ENCODE measurements around the gene RNF166. TPM values are rescaled to one million over a fixed set of nuclear protein-coding genes. Genes with fewer than 3 reads are reported as not detected.

Gene RNF166
- total RNA-seq, 1 experiment from 2014 or later, result 26.5 TPM

DNA sequence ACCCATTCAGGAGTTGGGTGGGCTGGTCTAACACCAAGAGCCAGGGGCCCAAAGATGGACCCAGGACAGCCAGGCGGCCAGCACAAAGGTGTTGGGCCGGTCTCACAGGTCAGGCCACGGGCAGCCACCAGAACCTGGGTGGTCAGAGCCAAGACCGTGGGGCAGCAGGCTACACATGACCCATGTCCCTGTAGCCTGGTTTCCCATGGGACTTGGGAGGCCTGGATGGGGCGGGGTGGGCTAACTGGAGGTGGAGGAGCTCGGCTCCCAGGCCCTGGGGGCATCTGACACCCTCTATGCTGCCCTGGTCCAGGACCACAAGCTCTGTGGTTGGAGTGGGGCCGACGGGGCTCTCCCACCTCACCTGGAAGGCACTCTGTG, 17.3 kb upstream of the RNF166 start:
- Histone ChIP-seq H3K23ac (ENCODE audit: insufficient read length, low read depth, low read length) (no peak overlapping the region), H2AK5ac (ENCODE audit: insufficient read length, low read length) (no peak overlapping the region), H3K56ac (ENCODE audit: insufficient read length, low read depth, low read length) (no peak overlapping the region), H3K4me2 (ENCODE audit: insufficient read depth, insufficient read length, low read length) (no peak overlapping the region), H4K20me1 (ENCODE audit: control insufficient read depth, insufficient read depth, insufficient read length) (no peaks in the 10 kb centered on the region), H4K5ac (ENCODE audit: insufficient read length, low read depth, low read length) (no peak overlapping the region), H2AFZ (ENCODE audit: low read length) (no peak overlapping the region), H2BK12ac (ENCODE audit: insufficient read length, low read depth, low read length) (no peak overlapping the region), H3K27ac (ENCODE audit: insufficient read length, low read depth, low read length) (no peak overlapping the region), H3K4ac (ENCODE audit: low read depth, low read length) (no peak overlapping the region), H2BK15ac (ENCODE audit: low read depth, low read length) (no peak overlapping the region), H3T11ph (ENCODE audit: low read length) (no peak overlapping the region), H2BK5ac (ENCODE audit: insufficient read length, low read length) (no peak overlapping the region), H4K91ac (ENCODE audit: insufficient read length, low read depth, low read length) (no peak overlapping the region), H3K18ac (ENCODE audit: insufficient read length, low read depth, low read length) (no peak overlapping the region), H2BK120ac (ENCODE audit: low read depth, low read length, poor library complexity, severe bottlenecking) (no peak overlapping the region), H3K9ac (ENCODE audit: extremely low read depth, insufficient read length, low read length) (no peak overlapping the region), H3K23me2 (ENCODE audit: insufficient read length, low read depth, low read length, poor library complexity, severe bottlenecking) (no peaks in the 10 kb centered on the region), H3K4me1 (ENCODE audit: insufficient read depth, low read length) (no peaks in the 10 kb centered on the region), H3K14ac (ENCODE audit: insufficient read depth, low read length) (no peak overlapping the region), H3K79me1 (ENCODE audit: insufficient read depth, low read depth, low read length, poor library complexity, severe bottlenecking) (no peaks in the 10 kb centered on the region), H3K79me2 (ENCODE audit: insufficient read depth, low read length) (no peaks in the 10 kb centered on the region), H3K9me3 (ENCODE audit: control insufficient read depth, low read depth, low read length) (no peaks in the 10 kb centered on the region), H2BK20ac (ENCODE audit: low read depth, low read length, poor library complexity, severe bottlenecking) (no peak overlapping the region), H4K8ac (replicated peaks; ENCODE audit: insufficient read length, low read depth, low read length) (no peak overlapping the region), H3K27me3 (ENCODE audit: insufficient read depth, low read length) (no peaks in the 10 kb centered on the region)
- WGBS (ENCODE audit: extremely low coverage, insufficient read length, low lambda C conversion rate), result no CpG with 5 or more reads among the region's 8 CpGs
- DNase-seq, result no peak
- Mint-ChIP-seq H3K9me3 (no peaks in the 10 kb centered on the region), H3K4me1 (no peaks in the 10 kb centered on the region), H3K4me3 (no peak overlapping the region), H3K27me3 (ENCODE audit: low read depth) (no peaks in the 10 kb centered on the region; the same call in 1 of the 2 replicates), H3K36me3 (ENCODE audit: insufficient read depth in 1 of 3, low read depth in 3 of 3) (peaks cover 10 to 29% (median 27%) of the 10 kb centered on the region in 3 experiments; a peak in 6 of 7 replicates), H3K27ac (peak overlapping the region in 2 of 3 experiments; percentile 14 to 18; a peak in 1 of 7 replicates)
- TF ChIP-seq, protein P1, sequence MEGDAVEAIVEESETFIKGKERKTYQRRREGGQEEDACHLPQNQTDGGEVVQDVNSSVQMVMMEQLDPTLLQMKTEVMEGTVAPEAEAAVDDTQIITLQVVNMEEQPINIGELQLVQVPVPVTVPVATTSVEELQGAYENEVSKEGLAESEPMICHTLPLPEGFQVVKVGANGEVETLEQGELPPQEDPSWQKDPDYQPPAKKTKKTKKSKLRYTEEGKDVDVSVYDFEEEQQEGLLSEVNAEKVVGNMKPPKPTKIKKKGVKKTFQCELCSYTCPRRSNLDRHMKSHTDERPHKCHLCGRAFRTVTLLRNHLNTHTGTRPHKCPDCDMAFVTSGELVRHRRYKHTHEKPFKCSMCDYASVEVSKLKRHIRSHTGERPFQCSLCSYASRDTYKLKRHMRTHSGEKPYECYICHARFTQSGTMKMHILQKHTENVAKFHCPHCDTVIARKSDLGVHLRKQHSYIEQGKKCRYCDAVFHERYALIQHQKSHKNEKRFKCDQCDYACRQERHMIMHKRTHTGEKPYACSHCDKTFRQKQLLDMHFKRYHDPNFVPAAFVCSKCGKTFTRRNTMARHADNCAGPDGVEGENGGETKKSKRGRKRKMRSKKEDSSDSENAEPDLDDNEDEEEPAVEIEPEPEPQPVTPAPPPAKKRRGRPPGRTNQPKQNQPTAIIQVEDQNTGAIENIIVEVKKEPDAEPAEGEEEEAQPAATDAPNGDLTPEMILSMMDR (conservative IDR thresholded peaks at IDR 0.05), result no peak

Data from H9 (cell line).